HG03039 (cell line): ENCODE results near the gene TIMM13.

Experiments
- ATAC-seq: cut with Tn5 transposase; IDR thresholded peaks from one replicate; pipeline ENCODE4 v1.9.1; 2021; ENCODE audit warnings: mild to moderate bottlenecking, moderate library complexity; ENCODE audit not compliant: unreplicated experiment

The TIMM13 gene

DNA sequence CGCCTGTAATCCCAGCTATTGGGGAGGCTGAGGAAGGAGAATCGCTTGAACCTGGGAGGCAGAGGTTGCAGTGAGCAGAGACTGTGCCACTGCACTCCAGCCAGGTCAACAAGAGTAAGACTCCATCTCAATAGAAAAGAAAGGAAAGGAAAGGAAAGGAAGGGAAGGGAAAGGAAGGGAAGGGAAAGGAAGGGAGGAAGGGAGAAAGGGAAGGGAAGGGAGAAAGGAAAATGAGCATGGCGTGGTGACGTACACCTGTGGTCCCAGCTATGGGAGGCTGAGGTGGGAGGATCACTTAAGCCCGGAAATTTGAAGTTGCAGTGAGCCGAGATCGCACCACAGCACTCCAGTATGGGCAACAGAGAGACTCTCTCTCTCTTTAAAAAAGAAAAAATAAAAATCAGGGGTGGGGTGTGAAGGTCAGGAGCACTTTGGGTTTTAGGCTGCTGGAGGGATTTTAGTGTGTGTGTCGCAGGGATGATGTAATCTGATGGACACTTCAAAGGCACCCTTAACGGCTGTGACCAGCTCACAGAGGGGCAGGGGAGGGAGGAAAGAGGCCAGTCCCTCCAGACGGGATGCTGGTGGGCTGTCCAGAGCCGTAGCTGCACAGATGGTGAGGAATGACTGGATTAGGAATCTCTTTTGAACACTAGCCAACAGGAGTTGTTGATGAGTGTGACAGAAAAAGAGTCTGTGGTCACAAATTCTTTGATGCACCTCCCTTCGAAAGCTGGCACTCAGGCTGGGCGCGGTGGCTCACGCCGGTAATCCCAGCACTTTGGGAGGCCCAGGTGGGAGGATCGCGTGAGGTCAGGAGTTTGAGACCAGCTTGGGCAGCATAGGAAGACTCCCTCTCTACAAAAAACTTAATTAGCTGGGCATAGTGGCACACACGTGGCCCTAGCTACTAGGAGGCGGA lies 39.8 kb downstream of the TIMM13 start:
- ATAC-seq = no peak

DNA sequence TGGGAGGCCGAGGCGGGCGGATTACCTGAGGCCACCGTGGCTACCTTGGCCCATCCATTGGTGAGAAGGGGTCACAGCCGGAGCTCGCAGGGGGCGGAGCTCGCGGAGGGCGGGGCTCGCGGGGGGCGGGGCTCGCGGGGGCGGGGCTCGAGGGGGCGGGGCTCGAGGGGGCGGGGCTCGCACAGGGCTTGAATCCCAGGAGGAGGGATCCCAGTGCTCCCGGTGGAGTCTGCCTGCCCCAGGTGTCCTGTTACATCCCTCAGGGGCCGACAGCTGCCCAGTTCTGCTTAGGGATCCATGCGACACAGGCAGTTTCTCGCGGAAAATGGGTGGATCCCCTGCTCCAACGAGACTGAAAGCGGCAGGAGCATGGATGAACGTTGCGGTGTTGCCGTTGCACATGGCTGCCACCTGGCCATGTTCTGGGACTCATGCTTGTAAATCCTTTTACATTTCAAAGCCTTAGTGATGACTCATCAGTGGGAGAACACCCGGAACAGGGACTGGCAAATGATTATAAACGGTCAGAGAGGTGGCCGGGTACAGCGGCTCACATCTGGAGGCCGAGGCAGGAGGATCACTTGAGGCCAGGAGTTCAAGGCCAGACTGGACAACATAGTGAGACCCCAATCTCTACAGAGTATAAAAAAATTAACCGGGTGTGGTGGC lies 42.2 kb downstream of the TIMM13 start:
- no peak for ATAC-seq

DNA sequence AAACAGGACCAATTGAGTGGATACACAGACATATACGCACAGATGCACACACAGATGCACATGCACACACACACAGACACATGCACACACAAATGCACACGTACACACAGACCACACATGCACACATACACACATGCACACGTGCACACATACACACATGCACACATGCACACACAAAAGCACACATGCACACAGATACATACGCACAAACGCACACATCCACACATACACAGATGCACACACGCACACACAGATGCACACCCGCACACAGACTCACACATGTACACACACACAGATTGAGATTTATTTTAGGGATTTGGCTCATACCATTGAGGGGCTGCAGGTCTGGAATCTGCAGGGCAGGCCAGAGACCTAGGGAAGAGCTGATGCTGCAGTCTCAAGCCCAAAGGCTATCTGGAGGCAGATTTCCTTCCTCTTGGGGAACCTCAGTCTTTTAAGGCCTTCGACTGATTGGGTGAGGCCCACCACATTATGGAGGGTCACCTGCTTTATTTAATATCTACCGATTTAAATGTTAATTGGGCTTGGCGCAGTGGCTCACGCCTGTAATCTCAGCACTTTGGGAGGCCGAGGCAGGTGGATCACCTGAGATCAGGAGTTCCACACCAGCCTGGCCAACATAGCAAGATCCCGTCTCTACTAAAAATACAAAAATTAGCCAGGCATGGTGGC lies 44.7 kb downstream of the TIMM13 start:
- ATAC-seq = no peak

DNA sequence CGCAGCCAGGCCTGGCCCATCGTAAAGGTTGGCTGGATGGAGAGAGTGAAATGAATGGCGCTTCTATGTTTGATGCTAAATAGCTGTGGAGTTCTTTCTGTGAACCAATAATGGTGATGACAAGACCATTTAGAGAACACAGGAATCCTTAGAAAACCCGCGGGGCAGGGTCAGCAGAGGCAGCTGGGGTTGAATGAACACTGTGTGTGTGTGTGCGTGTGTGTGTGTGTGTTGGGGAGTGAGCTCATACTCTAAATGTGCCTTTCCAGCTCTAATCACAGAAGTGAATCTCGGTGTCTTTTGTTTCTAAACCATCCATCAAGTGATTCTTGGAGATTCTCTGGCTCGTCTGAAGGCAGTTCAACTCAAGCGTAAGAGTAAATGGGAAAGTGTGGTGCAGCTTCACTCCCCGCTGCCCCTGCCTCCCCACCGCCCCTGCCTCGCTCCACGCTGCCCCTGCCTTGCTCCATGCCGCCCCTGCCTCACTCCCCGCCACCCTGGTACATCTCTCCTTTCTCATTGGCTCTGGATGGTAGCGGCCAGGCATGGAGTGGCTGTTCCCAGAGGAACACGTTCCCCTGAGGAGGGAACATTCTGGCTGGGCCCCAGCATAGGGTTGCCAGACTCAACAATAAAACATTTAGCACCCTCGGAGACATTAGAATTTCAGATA lies 46.1 kb downstream of the TIMM13 start:
- ATAC-seq = no peak

DNA sequence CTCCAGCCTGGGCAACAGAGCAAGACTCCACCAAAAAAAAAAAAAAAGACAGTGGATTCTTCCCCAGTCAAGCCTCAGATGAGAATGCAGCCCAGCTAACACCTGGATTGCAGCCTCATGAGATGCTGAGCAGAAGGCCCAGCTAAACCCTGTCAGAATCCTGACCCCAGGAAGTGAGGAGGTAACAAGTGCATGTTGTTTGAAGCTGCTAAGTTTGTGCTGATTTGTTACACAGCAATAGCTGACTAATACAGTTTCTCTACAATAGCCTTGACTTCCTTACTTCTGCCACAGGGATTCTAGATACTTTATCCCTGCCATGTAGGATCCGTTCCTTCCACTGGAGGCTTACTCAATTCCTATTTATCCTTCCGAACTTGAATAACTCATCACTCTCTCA lies 46.8 kb downstream of the TIMM13 start:
- ATAC-seq = no peak

DNA sequence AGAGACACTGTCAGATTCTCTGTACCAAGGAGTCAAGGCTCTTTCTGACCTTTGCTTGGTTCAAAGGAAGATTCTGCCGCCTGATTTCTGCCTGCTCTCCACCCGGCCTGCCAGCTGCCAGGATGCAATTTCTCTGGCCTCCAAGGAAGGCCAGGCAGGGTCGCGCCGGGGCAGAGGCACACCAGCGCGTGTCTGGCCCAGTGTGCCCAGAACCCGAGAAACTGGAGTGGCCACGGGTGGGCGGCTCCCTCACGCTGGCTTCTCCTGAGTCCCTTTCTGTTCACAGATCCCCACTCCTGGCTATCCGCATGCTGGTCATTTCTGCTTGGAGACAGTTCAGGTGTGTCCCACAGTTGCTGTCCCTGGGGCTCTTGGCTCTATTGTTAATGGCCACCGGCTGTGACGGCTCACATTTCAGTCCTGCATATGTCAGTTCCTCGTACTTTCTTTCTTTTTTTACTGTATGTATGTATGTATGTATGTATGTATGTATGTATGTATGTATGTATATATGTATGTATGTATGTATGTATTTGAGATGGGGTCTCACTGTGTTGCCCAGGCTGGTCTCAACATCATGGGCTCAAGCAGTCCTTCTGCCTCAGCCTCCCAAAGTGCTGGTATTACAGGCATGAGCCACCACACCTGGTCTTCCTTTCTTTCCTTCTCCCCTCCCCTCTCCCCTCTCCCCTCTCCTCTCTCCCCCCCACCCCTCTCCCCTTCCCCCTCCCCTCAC lies 50.4 kb downstream of the TIMM13 start:
- no peak for ATAC-seq
